HG03442 (cell line): ENCODE results near the gene PSTPIP1.

Experiments
- ATAC-seq: cut with Tn5 transposase; IDR thresholded peaks from one replicate; pipeline ENCODE4 v1.9.1; 2021; ENCODE audit warnings: mild to moderate bottlenecking, moderate library complexity; ENCODE audit not compliant: unreplicated experiment

PSTPIP1 gene

DNA sequence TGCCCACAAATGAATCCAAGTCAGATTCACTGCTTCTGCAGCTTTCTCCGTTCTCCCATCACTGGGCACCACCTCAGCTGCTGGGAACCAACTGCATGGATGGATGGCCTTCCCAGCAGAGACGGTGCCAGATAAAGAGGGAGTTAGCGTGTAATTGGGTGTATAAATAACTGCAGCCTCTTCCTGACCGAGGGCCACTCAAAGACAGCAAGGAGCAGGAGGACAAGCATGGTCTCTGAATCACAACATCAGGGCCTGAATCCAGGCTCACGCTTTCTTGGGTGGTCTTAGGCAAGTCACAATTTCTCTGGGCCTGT, 44.2 kb downstream of the PSTPIP1 start:
- ATAC-seq: no peak

DNA sequence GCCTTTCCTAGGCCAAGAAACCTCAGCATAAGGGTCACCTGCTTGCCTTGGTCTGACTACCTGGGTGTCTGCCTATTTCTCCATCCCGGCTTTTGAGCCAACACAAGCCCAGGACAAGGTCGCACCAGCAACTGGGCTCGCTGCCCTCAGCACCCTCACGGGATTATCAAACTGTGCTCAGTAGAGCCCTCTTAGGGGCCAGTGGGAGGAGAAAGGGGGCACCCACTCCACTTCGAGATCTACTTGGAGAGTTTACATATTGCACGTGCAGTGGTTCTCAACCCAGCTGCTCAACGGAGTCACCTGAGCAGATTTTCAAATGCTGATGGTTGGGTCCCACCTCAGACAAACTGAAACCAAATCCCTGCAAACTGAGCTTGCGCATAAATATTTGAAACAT, 44.9 kb downstream of the PSTPIP1 start:
- ATAC-seq: no peak

DNA sequence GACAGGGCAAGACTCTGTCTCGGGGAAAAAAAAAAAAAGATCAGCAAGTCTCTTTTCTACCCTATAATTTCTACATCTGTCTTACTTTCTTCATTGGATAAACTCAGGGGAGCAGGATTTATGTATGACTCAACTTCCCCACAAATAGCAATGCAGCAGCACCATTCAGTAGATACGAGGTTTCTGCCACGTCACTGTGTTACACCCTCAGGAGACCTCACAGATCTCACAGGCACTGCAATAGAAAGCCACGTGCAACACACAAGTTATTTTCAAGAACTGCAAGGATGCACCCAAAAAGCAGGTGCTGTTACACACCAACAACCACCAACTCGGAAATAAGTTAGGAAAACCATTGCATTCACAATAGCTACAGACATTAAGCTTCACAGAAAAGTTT, 45.7 kb downstream of the PSTPIP1 start:
- no peak for ATAC-seq

DNA sequence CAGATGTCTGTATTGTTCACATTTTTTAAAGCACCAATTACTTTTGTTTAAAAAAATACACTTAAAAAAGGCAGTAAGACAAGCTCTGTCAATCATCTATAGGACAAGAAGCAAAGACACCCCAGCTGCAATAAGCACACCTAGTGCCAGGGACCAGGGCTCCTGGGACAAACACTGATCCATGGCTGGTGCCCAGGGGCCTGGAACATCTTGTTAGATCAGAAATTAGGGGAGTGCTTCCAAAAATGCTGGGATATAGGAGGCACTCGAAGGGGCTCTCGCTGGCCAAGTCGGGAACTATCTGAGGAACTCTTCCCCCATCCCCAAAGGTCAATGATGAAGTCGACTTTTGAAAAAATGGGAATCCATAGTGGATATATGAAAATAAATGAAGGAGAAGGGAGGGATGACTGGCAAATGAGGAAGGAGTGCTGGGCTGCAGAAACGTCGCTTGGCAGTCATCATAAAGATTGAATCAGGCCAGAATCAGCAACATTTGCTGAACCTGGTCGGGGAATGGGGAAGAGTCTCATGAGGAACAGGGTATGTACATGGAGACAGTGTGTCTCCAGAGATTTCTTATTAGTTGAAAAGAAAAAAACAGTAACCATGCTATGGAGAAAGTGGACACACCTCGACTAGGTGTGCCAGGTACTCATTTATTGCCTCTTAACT, 47.5 kb downstream of the PSTPIP1 start:
- no peak for ATAC-seq

DNA sequence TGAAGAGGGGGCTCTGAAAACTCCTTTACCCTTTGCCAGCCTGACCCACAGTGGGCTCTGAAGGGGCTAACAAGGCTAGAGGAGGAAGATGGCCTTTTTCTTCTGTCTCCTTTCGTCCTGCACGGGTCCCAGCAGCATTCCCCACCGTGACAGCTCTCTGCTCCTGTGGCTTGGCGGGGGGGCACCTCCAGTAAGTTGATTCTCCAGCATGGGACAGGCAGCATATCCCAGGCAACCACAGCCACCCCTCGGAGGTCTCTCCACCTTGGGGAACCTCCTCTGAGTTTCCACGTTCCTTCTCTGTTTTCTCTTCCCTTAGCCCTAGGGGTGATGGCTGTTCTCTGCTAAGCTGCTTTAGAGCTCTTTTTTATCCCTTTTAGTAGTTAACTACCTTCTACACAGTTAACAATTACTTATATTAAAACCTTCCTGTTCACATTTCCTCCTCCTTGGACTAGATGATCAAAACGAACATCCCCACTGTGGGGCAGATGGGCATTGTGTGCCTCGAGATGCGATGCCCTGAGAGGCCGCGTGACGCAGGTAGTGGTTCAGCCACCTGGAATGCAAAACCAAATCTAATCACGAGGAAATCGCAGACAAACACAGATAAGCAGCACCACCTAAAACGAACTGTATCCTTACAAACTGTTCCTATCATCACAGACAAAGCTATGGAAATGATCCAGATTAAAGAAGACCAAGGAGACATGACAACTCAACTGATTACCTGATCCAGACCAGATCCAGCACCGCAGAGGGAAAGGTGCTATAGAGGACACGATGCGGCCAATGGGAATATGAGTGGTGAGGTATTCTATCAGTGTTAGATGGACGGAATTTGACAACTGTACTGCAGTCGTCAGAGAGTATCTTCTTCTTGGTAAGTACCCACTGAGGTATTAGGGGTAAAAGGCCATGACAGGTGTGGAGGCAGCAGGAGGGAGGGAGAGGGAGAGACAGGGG, 48.3 kb downstream of the PSTPIP1 start:
- ATAC-seq: no peak

DNA sequence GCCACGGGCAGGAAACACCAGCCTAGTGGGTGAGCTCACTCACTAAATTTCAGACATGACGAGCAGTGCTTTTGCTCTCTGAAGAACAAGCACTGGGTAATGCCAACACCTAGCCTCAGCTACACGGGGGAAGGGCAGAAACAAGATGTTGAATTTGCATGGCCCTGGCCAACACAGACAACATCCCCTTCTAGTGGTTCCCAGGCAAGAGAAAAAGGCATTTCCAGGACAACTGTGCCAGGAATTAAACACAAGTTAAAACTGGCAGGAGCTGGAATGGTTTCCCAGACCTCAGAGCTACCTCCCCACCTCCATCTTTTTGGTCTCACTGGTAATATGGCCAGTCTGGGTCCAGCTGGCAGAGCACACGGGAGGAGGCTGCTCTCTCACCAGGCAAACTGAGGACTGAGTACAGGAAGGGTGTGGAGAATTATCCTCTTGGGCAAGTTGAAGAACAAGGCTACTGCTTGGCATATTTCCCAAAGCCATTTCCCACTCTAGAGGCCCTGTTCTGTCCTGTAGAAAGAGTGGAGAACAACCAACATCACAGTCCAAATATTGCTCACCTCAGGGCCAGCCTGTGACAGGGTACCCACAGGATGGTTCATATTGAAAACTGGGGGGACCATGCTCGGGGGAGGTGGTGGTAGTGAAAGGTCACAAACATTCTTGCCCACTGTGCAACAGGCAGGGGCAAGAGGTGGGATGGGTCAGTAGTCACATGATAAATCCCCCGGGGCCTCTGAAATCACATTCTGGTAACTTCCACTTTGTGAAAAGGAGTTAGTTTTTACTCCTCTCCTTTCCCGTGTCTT, 49.5 kb downstream of the PSTPIP1 start:
- no peak for ATAC-seq

DNA sequence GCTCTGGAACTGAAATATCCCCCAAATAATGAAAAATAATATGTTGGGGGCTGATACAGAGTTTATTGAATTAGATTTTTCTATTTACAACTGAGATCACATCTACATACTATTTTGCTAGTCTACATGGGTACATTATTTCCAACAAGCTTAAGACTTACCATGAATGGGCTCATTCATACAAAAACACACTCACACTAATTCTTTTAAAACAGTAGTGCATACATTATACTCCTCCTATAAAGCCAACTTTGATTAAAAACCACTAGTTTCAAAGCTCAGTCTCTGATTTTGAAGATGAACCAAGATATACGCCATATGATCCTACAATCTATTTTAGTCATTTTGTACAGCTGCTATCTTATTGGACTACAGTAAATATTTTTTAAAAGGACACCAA, 51.1 kb downstream of the PSTPIP1 start:
- ATAC-seq: no peak

DNA sequence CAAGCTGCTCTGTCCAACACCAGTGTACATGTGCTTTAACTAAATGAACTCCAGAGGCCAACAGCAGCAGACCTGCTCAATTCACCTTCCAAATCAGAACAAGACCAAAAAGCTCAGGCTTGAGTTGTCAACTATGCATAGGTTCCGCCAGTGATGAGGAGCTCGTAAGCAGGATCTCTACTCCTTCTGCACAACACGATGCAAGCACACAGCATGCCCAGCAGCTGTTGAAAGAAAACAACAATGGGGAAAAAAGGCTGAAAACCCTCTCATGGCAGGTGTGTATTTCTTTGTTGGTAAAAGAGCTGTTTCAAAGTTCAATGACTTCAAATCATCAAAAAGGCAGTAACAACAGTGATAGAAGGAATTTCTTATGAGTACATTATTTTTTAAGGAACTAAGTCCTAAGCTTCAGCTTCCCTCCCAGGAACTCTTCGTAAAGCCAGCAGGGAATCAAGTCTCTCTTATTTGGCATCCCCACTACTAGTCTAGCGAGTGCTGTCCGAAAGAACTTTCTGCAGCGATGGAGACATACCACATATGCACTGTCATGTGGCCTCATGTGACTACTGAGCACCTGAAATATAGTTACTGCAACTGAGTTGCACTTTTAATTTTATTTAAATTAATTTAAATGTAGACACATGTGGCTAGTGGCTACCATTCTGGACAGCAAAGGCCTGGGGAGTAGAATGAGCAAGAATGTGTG, 51.9 kb downstream of the PSTPIP1 start:
- ATAC-seq: no peak

DNA sequence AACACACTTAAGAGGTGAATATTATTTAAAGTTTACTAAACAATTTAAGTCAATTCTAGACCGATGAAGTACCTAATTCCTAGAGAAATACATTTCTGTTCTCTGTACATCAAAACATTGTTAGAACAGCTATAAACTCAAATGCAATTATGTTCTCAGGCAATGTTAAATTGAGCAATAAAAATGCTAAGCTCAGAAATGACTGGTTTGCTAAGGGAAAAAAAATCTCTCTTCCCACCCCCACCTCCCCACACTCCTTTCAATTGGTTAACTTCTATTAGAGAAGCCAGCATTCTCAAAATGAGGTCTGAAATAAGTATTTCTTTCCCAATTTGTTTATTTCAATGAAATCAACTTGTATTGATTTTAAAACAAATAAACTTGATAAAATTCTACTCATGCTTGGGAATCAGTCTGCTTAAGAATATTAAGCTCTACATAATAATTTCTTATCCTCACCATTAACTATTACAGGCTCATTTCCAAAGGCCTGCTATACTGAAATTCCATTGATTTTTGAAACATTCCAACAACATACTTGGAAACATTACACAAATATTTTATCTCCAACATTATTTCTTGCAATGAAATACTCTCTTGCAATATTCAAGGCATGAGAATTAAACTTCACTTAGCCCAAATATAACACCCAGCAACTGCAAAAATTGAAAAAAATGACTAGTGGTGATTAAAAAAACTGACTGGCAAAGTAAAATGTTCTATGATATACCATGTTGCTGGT, 53.4 kb downstream of the PSTPIP1 start:
- ATAC-seq: no peak

DNA sequence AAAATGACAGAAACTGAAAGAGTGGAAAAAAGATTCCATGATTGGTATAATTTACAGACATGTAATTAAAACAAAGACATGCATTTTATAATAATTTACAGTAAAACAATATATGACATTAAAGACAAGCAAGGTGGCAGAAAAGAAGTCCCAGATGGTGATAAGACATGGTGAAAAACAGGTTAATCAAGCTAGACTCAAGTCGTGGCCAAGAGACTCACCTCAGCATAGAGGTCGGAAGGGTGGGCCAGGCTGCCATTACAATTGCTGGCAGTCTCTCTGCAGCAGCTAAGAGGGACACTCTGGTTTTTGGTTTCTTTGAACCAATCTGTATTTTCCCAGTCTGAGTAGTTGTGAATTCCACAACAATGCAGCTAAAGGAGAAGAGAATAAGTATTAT, 57.6 kb downstream of the PSTPIP1 start:
- no peak for ATAC-seq

DNA sequence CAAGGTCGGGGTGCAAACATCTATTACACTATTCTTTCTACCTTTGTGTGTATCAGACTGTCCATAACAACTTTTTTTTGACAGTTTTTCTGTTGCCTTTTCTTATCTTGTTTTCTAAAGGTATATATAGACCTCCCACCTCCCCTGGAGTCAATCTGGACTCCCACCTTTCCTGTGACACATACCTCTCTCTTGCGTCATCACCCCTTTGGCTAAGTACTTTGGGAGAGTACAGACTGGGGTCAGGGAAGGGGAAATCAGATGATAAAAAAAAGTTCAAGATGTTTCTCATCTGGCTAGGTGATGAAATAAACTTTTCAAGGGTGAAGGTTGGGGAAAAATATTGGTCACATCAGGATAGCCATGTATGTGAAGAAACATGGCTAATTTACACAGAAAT, 58.8 kb downstream of the PSTPIP1 start:
- ATAC-seq: no peak

DNA sequence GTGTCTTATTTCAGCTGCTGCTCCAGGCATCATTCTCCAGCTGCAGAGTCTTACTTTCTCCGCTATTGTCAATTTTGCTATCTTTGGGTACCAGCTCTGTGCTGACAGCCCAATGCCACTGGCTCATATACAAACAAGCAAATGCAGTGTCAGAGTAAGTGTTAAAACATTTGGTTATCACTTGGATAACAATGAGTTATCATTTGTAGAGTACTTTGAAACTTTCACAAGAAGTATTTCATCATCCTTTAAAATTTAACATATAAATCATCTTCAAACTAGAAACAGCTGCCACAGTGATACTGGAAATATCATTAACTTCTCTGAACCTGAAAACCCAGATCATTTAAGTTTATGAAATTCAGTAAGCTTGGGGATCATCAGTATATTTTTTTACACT, 62.1 kb downstream of the PSTPIP1 start:
- no peak for ATAC-seq

DNA sequence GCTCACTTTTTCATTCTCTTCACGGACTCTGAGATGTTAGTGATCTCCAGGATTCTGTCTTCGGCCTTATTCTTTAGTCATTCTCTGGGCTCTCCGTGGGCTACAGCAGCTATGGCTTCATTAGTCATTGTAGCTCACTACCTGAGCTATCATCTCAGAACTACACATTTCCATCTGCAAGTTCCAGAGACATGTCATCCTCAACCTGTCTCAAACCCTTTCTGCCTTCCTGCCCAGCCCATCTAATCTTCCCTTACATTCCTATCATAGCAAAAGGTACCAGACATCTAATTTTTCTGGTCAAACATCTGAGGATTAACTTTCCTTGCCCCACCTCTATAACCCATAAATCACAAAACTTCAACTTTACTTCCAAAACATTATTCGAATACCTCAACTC, 62.8 kb downstream of the PSTPIP1 start:
- no peak for ATAC-seq

DNA sequence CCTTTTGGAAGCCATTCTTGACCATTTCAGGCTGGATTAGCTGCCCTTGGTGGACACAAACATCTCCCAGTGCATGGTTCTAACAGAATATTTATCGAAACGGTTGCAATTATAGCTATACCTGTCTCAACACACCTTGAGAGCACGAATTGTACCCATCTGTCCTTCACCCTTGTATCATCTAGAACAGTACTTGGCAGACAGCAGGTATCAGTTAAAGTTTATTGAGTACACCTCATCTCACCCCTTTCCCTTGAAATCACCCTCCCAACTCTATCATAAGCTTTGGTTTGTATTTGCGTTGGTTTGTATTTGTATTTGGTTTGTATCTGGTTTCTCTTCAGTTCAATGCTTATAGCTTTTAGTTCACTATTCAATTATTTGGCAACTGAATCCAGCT, 63.5 kb downstream of the PSTPIP1 start:
- no peak for ATAC-seq

DNA sequence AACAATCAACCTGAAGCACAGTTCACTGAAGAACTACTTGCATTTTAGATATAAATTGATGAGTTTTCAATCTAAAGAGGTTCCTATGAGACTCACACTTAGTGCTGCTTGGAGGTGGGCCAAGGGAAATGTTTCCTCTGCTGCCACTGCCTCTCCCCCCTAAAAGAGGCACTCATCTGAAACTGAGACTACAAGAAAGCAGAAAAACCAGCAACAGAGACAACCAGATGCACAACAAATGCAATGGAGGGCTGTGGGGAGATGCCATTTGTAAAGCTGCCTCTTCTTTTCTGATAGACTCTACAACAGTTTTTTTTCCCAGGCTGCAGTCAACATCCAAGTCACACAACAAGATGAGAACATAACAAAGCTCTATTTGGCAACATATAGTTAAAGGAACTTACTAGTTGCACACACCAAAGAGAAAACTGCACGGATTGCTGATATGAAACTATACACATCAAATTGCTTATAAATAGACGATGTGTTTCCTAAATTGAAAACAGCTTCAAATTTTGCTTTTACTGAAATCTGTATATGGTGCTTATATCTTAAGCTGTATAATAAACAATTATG, 64.9 kb downstream of the PSTPIP1 start:
- ATAC-seq: no peak

DNA sequence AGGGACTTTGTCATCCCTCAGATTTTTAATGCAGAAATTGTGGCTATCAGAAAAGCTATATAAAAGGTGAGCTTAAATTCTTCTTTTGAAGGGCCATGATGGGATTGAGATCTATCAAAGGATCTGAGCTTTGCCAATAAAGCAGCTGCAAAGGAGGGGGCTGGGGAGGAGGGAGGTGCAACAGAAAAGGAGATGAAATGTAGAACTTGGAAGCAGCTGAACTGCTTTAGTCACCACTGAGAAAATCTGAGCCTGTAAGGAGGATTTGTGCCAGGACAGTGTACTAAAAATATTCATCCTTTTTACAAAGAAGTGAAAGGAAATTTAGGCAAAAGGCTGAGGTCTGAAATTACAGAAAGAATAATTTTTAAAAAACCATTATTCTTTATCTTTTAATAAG, 65.6 kb downstream of the PSTPIP1 start:
- ATAC-seq: no peak

DNA sequence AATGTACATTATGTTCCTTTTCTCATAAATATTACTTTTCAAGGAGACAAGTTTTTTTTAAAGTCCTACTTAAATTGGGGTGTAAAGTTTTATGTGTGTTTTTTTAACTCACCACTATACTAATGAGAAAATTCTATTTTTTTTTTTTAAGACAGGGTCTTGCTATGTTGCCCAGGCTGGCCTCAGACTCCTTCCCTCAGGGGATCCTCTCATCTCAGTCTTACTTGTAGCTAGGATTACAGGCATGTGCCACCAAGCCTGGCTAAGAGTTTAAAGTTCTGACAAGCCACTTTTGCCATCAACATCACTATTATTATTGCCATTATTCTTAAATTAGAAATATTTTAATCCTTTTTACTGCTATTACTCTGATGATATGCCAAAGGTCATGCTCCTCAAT, 68.3 kb downstream of the PSTPIP1 start:
- no peak for ATAC-seq

DNA sequence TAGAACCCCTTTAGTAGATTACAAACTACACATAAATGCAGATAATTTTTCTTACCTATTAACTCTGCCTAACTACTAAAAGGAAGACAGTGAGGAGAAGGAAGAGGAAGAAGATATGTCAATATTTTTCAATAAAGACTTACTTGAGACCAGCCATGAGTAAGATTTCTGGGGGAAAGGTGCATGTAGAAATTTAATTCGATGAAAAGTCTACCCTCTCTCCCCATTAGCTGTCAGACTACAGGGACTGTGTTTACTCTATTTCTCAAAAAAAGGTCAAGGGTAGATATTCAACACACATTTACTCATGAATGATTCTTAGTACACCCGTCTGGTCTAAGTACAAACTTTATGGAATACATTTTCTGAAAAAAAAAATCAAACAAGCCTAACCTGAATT, 69.1 kb downstream of the PSTPIP1 start:
- ATAC-seq: no peak

DNA sequence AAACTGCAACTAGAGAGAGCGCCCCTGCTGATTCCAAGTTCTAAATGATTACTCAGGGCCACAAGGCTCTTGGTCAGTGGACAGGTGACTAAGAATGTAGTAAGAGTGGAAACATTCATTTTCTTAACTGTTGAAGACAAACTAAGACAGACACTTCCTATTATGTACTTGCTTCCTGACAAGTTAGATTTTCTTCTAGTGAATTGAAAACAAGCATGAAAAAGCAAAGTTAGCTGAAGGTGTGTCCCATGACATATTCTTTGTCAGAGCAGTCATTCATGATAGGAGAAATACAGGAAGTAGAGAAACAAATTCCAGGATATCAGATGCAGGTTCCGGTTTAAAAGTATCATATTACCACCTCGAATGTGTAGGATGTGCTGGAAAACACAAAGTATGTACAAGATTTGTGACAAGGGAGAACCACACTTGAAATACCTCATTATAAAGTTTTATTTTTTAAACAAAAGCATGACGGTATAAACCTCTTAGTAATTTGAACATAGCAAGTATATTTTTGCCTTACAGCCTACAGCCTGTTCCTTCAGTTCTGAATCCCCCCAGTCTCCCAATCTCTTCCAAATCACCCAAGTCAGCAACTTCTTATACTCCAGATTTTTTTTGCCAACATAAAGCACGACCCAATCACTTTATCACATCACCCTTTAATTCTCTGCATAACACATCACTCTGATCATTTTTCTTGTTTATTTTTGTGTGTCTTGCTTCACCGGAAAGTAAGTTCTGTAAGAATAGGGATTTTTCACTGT, 69.8 kb downstream of the PSTPIP1 start:
- ATAC-seq: no peak
